Lower lobe of right lung (tissue), 2 donors: Measurements from ENCODE around the gene MREG. TPM values are rescaled to one million over a fixed set of nuclear protein-coding genes. Genes with fewer than 3 reads are reported as not detected.

Experiments used
- ATAC-seq, 2 donors: fragments of 200-7000 bp; cut with Tn5 transposase; one replicate each; pipeline ENCODE4 v1.9.1; 2020 to 2022; ENCODE audit warnings: mild to moderate bottlenecking in 2 of 2, moderate library complexity in 2 of 2
- DNase-seq: peaks from one replicate; pipeline ENCODE4 v3.0.0-alpha.2; 2020
- H3K27ac ChIP-seq: fragments of 200-600 bp; one replicate; pipeline ENCODE4 v1.8.0; 2022
- H3K27me3 ChIP-seq: fragments of 200-600 bp; one replicate; pipeline ENCODE4 v1.8.0; 2022; ENCODE audit warnings: low read depth
- H3K36me3 ChIP-seq: fragments of 200-600 bp; one replicate; pipeline ENCODE4 v1.8.0; 2022; ENCODE audit warnings: mild to moderate bottlenecking
- H3K4me1 ChIP-seq: fragments of 200-600 bp; one replicate; pipeline ENCODE4 v1.8.0; 2022
- H3K4me3 ChIP-seq: fragments of 200-600 bp; one replicate; pipeline ENCODE4 v1.8.0; 2022; ENCODE audit warnings: mild to moderate bottlenecking
- H3K9me3 ChIP-seq: fragments of 200-600 bp; one replicate; pipeline ENCODE4 v1.8.0; 2022
- intact Hi-C: fragments of 100-400 bp; cut with DNase I; formaldehyde crosslinking; loops from one replicate; pipeline ENCODE4 v1.11.0; 2022
- total RNA-seq: library from RNA; stranded (reverse); fragmentation: NEBNext Ultra II Directional; extraction: Animal tissue kit (Norgen Biotek cat#: 25700); gene quantifications from one replicate; pipeline ENCODE4 v1.2.1, GENCODE V29; 2021
- TF ChIP-seq, protein P1 (sequence below): fragments of 200-600 bp; IDR thresholded peaks from one replicate; pipeline ENCODE4 v1.8.0; 2022; ENCODE audit warnings: antibody characterized with exemption, mild to moderate bottlenecking
- donor health status: DM: no; HTN: yes; CAD: no; lungs with severe emphysema.

MREG gene
- total RNA-seq, 1 donor from 2014 or later: 12.7 TPM

DNA sequence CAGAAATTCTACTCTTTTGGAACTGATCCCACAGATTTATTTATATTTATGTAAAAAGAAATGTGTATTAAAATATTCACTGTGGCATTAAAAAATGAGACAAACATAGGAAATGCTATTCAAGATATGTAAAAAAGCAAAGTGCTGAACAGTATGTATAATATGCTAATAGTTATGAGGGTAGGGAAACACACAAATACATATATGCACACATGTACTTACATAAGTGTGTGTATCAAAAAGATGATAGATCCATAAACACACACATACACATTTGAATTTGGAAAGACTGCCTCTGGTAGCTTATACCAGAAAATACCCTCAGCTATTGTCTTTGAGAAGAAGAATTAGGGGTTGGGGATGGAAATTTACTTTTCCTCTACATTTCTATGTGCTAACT is 103.2 kb downstream of the MREG start:
- Histone ChIP-seq H3K36me3 (no peaks in the 10 kb centered on the region), H3K9me3 (no peaks in the 10 kb centered on the region), H3K4me1 (no peaks in the 10 kb centered on the region), H3K27ac (no peak overlapping the region), H3K27me3 (no peaks in the 10 kb centered on the region), H3K4me3 (no peak overlapping the region)
- ATAC-seq (no peak), DNase-seq (no peak)
- intact Hi-C loops: no loop called here
- TF ChIP-seq, protein P1, sequence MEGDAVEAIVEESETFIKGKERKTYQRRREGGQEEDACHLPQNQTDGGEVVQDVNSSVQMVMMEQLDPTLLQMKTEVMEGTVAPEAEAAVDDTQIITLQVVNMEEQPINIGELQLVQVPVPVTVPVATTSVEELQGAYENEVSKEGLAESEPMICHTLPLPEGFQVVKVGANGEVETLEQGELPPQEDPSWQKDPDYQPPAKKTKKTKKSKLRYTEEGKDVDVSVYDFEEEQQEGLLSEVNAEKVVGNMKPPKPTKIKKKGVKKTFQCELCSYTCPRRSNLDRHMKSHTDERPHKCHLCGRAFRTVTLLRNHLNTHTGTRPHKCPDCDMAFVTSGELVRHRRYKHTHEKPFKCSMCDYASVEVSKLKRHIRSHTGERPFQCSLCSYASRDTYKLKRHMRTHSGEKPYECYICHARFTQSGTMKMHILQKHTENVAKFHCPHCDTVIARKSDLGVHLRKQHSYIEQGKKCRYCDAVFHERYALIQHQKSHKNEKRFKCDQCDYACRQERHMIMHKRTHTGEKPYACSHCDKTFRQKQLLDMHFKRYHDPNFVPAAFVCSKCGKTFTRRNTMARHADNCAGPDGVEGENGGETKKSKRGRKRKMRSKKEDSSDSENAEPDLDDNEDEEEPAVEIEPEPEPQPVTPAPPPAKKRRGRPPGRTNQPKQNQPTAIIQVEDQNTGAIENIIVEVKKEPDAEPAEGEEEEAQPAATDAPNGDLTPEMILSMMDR: no peak

DNA sequence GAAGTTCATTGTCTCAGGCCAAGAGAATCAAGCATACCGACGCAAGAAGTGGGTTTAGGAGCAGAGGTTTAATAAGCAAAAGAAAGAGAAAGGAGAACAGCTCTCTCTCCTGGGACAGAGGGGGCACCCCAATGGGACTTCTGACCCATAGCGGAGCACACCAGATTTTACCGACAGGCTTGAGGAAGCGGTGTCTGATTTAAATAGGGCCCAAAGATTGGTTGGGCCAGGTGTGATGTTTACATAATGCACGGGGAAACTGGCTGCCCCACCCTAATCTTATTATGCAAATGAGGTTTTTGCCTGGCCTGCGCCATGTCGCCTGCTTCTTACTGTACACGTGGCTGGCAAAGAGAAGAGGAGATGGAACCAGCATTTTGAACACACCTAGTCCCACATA is 106.2 kb downstream of the MREG start:
- H3K36me3 ChIP-seq: no peaks in the 10 kb centered on the region
- no peak overlapping the region for H3K27ac ChIP-seq
- intact Hi-C loops: no loop called here
- no peak overlapping the region for H3K4me3 ChIP-seq
- no peaks in the 10 kb centered on the region for H3K4me1 ChIP-seq
- ATAC-seq (no peak), DNase-seq (no peak)
- H3K9me3 ChIP-seq: no peaks in the 10 kb centered on the region
- TF ChIP-seq, protein P1: no peak
- H3K27me3 ChIP-seq: no peaks in the 10 kb centered on the region

DNA sequence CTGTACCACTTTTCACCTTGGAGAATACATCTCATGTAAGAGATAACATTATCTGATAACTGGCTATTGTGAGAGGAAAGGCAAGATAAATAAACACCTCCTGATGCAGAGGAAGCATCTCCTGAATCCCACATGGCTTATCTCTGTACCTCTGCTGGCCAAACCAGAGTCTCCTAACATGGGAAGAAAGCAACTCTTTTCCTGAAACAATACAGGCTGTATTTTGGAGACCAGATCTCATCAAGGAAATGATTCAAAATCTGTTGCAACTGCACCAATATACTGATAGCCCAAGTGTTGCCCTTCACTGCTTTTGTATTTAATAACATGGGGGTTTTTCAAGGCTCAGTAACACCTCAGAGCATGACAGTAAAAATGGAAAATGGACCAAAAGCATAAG is 106.9 kb downstream of the MREG start:
- TF ChIP-seq, protein P1: no peak
- no peak overlapping the region for H3K4me3 ChIP-seq
- no peaks in the 10 kb centered on the region for H3K4me1 ChIP-seq
- no peak for ATAC-seq
- H3K36me3 ChIP-seq: no peaks in the 10 kb centered on the region
- H3K27ac ChIP-seq: no peak overlapping the region
- intact Hi-C loops: no loop called here
- no peaks in the 10 kb centered on the region for H3K9me3 ChIP-seq
- no peak for DNase-seq
- no peaks in the 10 kb centered on the region for H3K27me3 ChIP-seq

DNA sequence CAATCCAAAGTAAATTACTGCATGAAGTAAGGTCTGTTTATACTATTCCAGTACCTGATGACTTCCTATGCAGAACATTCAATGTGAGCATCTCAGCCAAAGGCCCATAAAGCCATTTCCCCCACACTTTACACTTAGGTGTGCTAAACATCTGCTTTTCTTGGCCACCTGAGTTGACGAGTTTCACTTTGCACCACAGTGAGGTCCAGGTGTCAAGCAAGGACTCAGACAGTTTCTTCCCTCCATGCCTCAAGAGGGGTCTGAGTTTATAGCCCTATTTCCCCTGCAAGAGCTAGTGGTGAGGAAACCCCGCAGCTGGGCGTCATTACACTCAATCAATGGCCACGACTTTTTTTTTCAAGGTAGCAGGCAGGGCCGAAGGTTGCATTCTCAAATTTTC is 107.7 kb downstream of the MREG start:
- H3K4me3 ChIP-seq: no peak overlapping the region
- intact Hi-C loops: no loop called here
- TF ChIP-seq, protein P1: no peak
- H3K4me1 ChIP-seq: peaks cover 3% of the 10 kb centered on the region
- no peaks in the 10 kb centered on the region for H3K36me3 ChIP-seq
- no peak overlapping the region for H3K27ac ChIP-seq
- H3K9me3 ChIP-seq: no peaks in the 10 kb centered on the region
- H3K27me3 ChIP-seq: no peaks in the 10 kb centered on the region
- no peak for ATAC-seq
- no peak for DNase-seq

DNA sequence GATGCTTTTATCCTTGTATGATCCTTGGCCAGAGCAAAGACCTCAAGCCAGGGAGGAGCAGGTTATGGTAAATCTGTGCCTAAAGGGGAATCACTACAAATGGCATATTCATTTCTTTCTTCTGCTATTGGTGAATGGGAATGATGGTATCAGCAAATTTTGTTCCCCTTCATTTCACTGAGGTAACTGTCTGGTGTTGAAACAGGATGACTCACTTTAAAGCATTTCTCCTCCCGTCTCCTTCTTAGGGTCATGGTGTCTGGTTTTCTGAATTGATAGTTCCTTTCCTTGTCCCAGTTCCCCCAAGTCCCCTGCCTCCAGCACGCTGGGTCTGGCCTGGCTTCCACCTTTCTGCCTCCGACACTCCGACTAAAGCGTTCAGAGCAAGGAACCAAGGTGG is 109.2 kb downstream of the MREG start:
- no peak for DNase-seq
- Histone ChIP-seq H3K4me1 (peaks cover 17% of the 10 kb centered on the region), H3K27ac (peak overlapping the region; percentile 20), H3K4me3 (no peak overlapping the region), H3K9me3 (no peaks in the 10 kb centered on the region), H3K27me3 (no peaks in the 10 kb centered on the region), H3K36me3 (no peaks in the 10 kb centered on the region)
- intact Hi-C loops: no loop called here
- ATAC-seq: peak; percentile 48 to 62
- TF ChIP-seq, protein P1: no peak

DNA sequence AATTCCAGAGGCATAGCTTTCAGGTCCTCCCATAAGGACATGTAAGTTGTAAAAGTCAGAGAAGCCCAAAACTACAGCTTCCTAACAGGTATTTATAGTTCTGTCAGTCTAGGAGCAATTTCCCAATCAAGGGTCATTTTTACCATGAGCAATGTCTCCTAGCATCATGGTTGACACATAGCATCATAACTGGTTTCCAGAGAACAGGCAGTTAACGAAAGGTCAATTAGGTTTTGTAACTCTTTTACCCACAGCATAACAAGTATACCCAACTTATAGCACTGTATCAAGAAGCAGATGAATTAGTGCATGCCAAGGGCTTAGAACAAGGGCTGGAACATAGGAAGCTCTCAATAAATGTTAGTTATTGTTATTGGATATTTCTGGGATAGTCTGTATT is 110.1 kb downstream of the MREG start:
- peak overlapping the region; percentile 20 for H3K27ac ChIP-seq
- intact Hi-C loops: no loop called here
- DNase-seq: no peak
- H3K9me3 ChIP-seq: no peaks in the 10 kb centered on the region
- H3K36me3 ChIP-seq: no peaks in the 10 kb centered on the region
- ATAC-seq: peak; percentile 51 to 57
- H3K4me3 ChIP-seq: no peak overlapping the region
- no peaks in the 10 kb centered on the region for H3K27me3 ChIP-seq
- TF ChIP-seq, protein P1: no peak
- peaks cover 17% of the 10 kb centered on the region for H3K4me1 ChIP-seq
